ENCODE data around the gene HTR4. TPM values are rescaled to one million over a fixed set of nuclear protein-coding genes. Genes with fewer than 3 reads are reported as not detected.

Gene HTR4
- total RNA-seq, 1 experiment from 2014 or later: not detected

DNA sequence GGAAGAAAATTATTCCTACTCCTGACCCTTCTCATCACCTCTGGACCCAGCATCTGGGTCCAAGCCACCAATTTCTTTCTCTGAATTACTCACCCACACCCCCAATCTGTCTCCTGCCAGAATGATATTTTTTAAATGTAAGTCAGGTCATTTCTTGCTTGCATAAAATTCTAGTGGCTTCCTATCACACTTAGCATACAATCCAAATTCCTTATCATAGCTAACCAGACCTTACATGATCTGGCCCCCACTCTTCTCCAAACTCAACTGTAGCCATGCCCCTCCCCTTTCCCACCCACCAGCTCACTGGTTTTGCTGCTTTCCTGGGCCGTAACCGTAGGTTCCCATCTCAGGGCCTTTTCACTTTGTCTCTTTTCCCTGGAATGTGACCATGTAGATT, 15.2 kb downstream of the HTR4 start:
- Histone ChIP-seq H2BK15ac (ENCODE audit: low read depth, low read length) (no peak overlapping the region), H2BK120ac (ENCODE audit: low read depth, low read length, poor library complexity, severe bottlenecking) (no peak overlapping the region), H3K79me1 (ENCODE audit: insufficient read depth, low read depth, low read length, poor library complexity, severe bottlenecking) (no peaks in the 10 kb centered on the region), H4K20me1 (ENCODE audit: control insufficient read depth, insufficient read depth, insufficient read length) (no peaks in the 10 kb centered on the region), H3K4me1 (ENCODE audit: insufficient read depth, low read length) (no peaks in the 10 kb centered on the region), H3K14ac (ENCODE audit: insufficient read depth, low read length) (no peak overlapping the region), H3K23ac (ENCODE audit: insufficient read length, low read depth, low read length) (no peak overlapping the region), H4K91ac (ENCODE audit: insufficient read length, low read depth, low read length) (no peak overlapping the region), H3K18ac (ENCODE audit: insufficient read length, low read depth, low read length) (no peak overlapping the region), H4K5ac (ENCODE audit: insufficient read length, low read depth, low read length) (no peak overlapping the region), H3K4ac (ENCODE audit: low read depth, low read length) (no peak overlapping the region), H2AK5ac (ENCODE audit: insufficient read length, low read length) (no peak overlapping the region), H3K23me2 (ENCODE audit: insufficient read length, low read depth, low read length, poor library complexity, severe bottlenecking) (no peaks in the 10 kb centered on the region), H2BK5ac (ENCODE audit: insufficient read length, low read length) (no peak overlapping the region), H3K9me3 (ENCODE audit: control insufficient read depth, low read depth, low read length) (no peaks in the 10 kb centered on the region), H3K9ac (ENCODE audit: extremely low read depth, insufficient read length, low read length) (no peak overlapping the region), H3K4me2 (ENCODE audit: insufficient read depth, insufficient read length, low read length) (no peak overlapping the region), H2BK20ac (ENCODE audit: low read depth, low read length, poor library complexity, severe bottlenecking) (no peak overlapping the region), H3K27me3 (ENCODE audit: insufficient read depth, low read length) (no peaks in the 10 kb centered on the region), H2AFZ (ENCODE audit: low read length) (no peak overlapping the region), H2BK12ac (ENCODE audit: insufficient read length, low read depth, low read length) (no peak overlapping the region), H3K79me2 (ENCODE audit: insufficient read depth, low read length) (no peaks in the 10 kb centered on the region), H3K27ac (ENCODE audit: insufficient read length, low read depth, low read length) (no peak overlapping the region), H3K56ac (ENCODE audit: insufficient read length, low read depth, low read length) (no peak overlapping the region), H4K8ac (replicated peaks; ENCODE audit: insufficient read length, low read depth, low read length) (no peak overlapping the region), H3T11ph (ENCODE audit: low read length) (no peak overlapping the region)
- 0 out of 4 replicates have a peak, but pooled peaks cover 0 to 3% of the 10 kb centered on the region in 2 experiments for H3K4me1 Mint-ChIP-seq
- no peaks in the 10 kb centered on the region for H3K27me3 Mint-ChIP-seq (ENCODE audit: low read depth)
- no peaks in the 10 kb centered on the region for H3K36me3 Mint-ChIP-seq (ENCODE audit: insufficient read depth in 1 of 3, low read depth in 3 of 3)
- H3K9me3 Mint-ChIP-seq: no peaks in the 10 kb centered on the region
- no peak for DNase-seq
- WGBS (ENCODE audit: extremely low coverage, insufficient read length, low lambda C conversion rate): no CpG with 5 or more reads among the region's 2 CpGs
- TF ChIP-seq, protein P1, sequence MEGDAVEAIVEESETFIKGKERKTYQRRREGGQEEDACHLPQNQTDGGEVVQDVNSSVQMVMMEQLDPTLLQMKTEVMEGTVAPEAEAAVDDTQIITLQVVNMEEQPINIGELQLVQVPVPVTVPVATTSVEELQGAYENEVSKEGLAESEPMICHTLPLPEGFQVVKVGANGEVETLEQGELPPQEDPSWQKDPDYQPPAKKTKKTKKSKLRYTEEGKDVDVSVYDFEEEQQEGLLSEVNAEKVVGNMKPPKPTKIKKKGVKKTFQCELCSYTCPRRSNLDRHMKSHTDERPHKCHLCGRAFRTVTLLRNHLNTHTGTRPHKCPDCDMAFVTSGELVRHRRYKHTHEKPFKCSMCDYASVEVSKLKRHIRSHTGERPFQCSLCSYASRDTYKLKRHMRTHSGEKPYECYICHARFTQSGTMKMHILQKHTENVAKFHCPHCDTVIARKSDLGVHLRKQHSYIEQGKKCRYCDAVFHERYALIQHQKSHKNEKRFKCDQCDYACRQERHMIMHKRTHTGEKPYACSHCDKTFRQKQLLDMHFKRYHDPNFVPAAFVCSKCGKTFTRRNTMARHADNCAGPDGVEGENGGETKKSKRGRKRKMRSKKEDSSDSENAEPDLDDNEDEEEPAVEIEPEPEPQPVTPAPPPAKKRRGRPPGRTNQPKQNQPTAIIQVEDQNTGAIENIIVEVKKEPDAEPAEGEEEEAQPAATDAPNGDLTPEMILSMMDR (conservative IDR thresholded peaks at IDR 0.05): no peak
- no peak overlapping the region for H3K4me3 Mint-ChIP-seq
- H3K27ac Mint-ChIP-seq: no peak overlapping the region
